Right lobe of liver (tissue), 4 donors: ENCODE measurements around the gene KRTAP4-3.

Experiments
- CTCF ChIP-seq, 4 donors: fragments of 200-600 bp in 3 of 4; fragments of 450-650 bp in 1 of 4; IDR thresholded peaks; one replicate each; pipeline versions ENCODE4 v1.5.1 to v1.8.0; 2016 to 2022; ENCODE audit warnings: antibody characterized with exemption in 4 of 4, mild to moderate bottlenecking in 2 of 4
- POLR2A ChIP-seq: fragments of 450-650 bp; IDR thresholded peaks from one replicate; pipeline ENCODE4 v1.6.1; 2017; ENCODE audit warnings: antibody characterized with exemption, mild to moderate bottlenecking
- donor health status: DM: no; HTN: no; CAD: no.
- donor health status: DM: no; HTN: no; CAD: no.
- donor health status: DM: no; HTN: yes; CAD: no.

- TF ChIP-seq CTCF (IDR thresholded peaks at IDR 0.05), result no peak
- no peak for TF ChIP-seq POLR2A
Measured at GRCh38 chr17:41118721-41119120, 49.3 kb downstream of the KRTAP4-3 start.
